WTC11 (cell line): Measurements from ENCODE around the gene PRKCE. TPM values are rescaled to one million over a fixed set of nuclear protein-coding genes. Genes with fewer than 3 reads are reported as not detected.

ENCODE experiments used
- ATAC-seq: fragments of 200-7000 bp; cut with Tn5 transposase; 2 replicates; pipeline ENCODE4 v1.10.0; 2021; ENCODE audit warnings: mild to moderate bottlenecking, moderate library complexity
- CTCF ChIA-PET: fragments of 300-600 bp; sonication (Branson Sonifier 250); formaldehyde crosslinking; loops from one replicate; lab custom pipeline; 2021; ENCODE audit warnings: antibody characterized with exemption; lab: Charles Lee
- POLR2A ChIA-PET: fragments of 350-600 bp; sonication (Branson Sonifier 250); formaldehyde crosslinking; loops from one replicate; lab custom pipeline; 2021; ENCODE audit warnings: antibody characterized with exemption; lab: Charles Lee
- DNase-seq: peaks from one replicate; pipeline ENCODE4 v3.0.0; 2021; ENCODE audit warnings: low spot score
- H3K27ac Mint-ChIP-seq: 2 replicates; pipeline ENCODE4 v1.8.0; 2021; ENCODE audit warnings: mixed read lengths
- H3K27me3 Mint-ChIP-seq: 2 replicates; pipeline ENCODE4 v1.8.0; 2021; ENCODE audit warnings: low read depth, mild to moderate bottlenecking, moderate library complexity, mixed read lengths
- H3K36me3 Mint-ChIP-seq: 2 replicates; pipeline ENCODE4 v1.8.0; 2021; ENCODE audit warnings: mixed read lengths
- H3K4me1 Mint-ChIP-seq: 2 replicates; pipeline ENCODE4 v1.8.0; 2022; ENCODE audit warnings: mixed read lengths
- H3K4me3 Mint-ChIP-seq: 2 replicates; pipeline ENCODE4 v1.8.0; 2021; ENCODE audit warnings: mild to moderate bottlenecking, moderate library complexity, mixed read lengths
- H3K9me3 Mint-ChIP-seq: 2 replicates; pipeline ENCODE4 v1.8.0; 2021; ENCODE audit warnings: mixed read lengths
- ARID4B ChIP-seq: sonication (generic); formaldehyde crosslinking; IDR thresholded peaks from 2 replicates; pipeline ENCODE4 v1.8.0; 2023; ENCODE audit warnings: missing genetic modification reagents, mild to moderate bottlenecking, borderline replicate concordance
- EMX1 ChIP-seq: fragments of 250-450 bp; sonication (Bioruptor Pico); IDR thresholded peaks from 2 replicates; pipeline ENCODE4 v1.8.0; 2021; ENCODE audit warnings: mild to moderate bottlenecking
- ESRRA ChIP-seq: sonication (generic); formaldehyde crosslinking; IDR thresholded peaks from 2 replicates; pipeline ENCODE4 v1.8.1; 2022; ENCODE audit warnings: mild to moderate bottlenecking, missing genetic modification reagents, borderline replicate concordance
- KAT7 ChIP-seq: sonication (generic); formaldehyde crosslinking; IDR thresholded peaks from 2 replicates; pipeline ENCODE4 v1.8.1; 2023; ENCODE audit warnings: missing genetic modification reagents, mild to moderate bottlenecking, borderline replicate concordance
- MYBL2 ChIP-seq: sonication (generic); formaldehyde crosslinking; IDR thresholded peaks from 2 replicates; pipeline ENCODE4 v1.8.1; 2023; ENCODE audit warnings: mild to moderate bottlenecking, moderate library complexity, missing genetic modification reagents
- NFE2L1 ChIP-seq: sonication (generic); formaldehyde crosslinking; IDR thresholded peaks from 2 replicates; pipeline ENCODE4 v1.8.1; 2023; ENCODE audit warnings: missing genetic modification reagents
- NR1H2 ChIP-seq: sonication (generic); formaldehyde crosslinking; IDR thresholded peaks from 2 replicates; pipeline ENCODE4 v1.9.0; 2021; ENCODE audit warnings: mild to moderate bottlenecking, moderate library complexity, missing genetic modification reagents
- PRDM15 ChIP-seq: sonication (generic); formaldehyde crosslinking; IDR thresholded peaks from 2 replicates; pipeline ENCODE4 v1.8.0; 2022; ENCODE audit warnings: missing genetic modification reagents
- PREB ChIP-seq: sonication (generic); formaldehyde crosslinking; IDR thresholded peaks from 2 replicates; pipeline ENCODE4 v1.8.1; 2022; ENCODE audit warnings: mild to moderate bottlenecking, missing genetic modification reagents, moderate library complexity, borderline replicate concordance
- PRRX2 ChIP-seq: fragments of 250-450 bp; sonication (Bioruptor Pico); IDR thresholded peaks from 2 replicates; pipeline ENCODE4 v1.8.0; 2021; ENCODE audit warnings: mild to moderate bottlenecking
- RORB ChIP-seq: fragments of 250-450 bp; sonication (Bioruptor Pico); IDR thresholded peaks from 2 replicates; pipeline ENCODE4 v1.9.0; 2021; ENCODE audit warnings: mild to moderate bottlenecking
- STAT6 ChIP-seq: sonication (generic); formaldehyde crosslinking; conservative IDR thresholded peaks from 2 replicates; pipeline ENCODE4 v1.8.1; 2023; ENCODE audit warnings: mild to moderate bottlenecking, low read depth, missing genetic modification reagents, moderate library complexity
- TEAD4 ChIP-seq: sonication (generic); formaldehyde crosslinking; IDR thresholded peaks from 2 replicates; pipeline ENCODE4 v1.8.0; 2022; ENCODE audit warnings: mild to moderate bottlenecking, missing genetic modification reagents
- ZBTB21 ChIP-seq: sonication (generic); formaldehyde crosslinking; IDR thresholded peaks from 2 replicates; pipeline ENCODE4 v1.8.1; 2023; ENCODE audit warnings: mild to moderate bottlenecking, missing genetic modification reagents, borderline replicate concordance
- ZNF138 ChIP-seq: sonication (generic); formaldehyde crosslinking; conservative IDR thresholded peaks from 2 replicates; pipeline ENCODE4 v1.8.1; 2022; ENCODE audit warnings: mild to moderate bottlenecking, moderate library complexity, missing genetic modification reagents
- ZNF423 ChIP-seq: fragments of 250-450 bp; sonication (Bioruptor Pico); IDR thresholded peaks from 2 replicates; pipeline ENCODE4 v2.1.2; 2022; ENCODE audit warnings: mild to moderate bottlenecking, moderate library complexity
- ZNF532 ChIP-seq: fragments of 250-450 bp; sonication (Bioruptor Pico); IDR thresholded peaks from 2 replicates; pipeline ENCODE4 v1.9.0; 2021; ENCODE audit warnings: mild to moderate bottlenecking, borderline replicate concordance
- total RNA-seq: library from RNA; stranded (reverse); gene quantifications from 3 replicates; pipeline ENCODE4 v1.2.3, GENCODE V29; 2021
- TF ChIP-seq, protein P1 (sequence below): fragments of 200-600 bp; IDR thresholded peaks from 2 replicates; pipeline ENCODE4 v1.8.0; 2022; ENCODE audit warnings: antibody characterized with exemption
- TF ChIP-seq, protein P2 (sequence below): fragments of 250-450 bp; sonication (Bioruptor Pico); IDR thresholded peaks from 2 replicates; pipeline ENCODE4 v2.1.2; 2022; ENCODE audit warnings: mild to moderate bottlenecking, moderate library complexity

Gene PRKCE
- total RNA-seq, 1 experiment from 2014 or later: 5.8 TPM

DNA sequence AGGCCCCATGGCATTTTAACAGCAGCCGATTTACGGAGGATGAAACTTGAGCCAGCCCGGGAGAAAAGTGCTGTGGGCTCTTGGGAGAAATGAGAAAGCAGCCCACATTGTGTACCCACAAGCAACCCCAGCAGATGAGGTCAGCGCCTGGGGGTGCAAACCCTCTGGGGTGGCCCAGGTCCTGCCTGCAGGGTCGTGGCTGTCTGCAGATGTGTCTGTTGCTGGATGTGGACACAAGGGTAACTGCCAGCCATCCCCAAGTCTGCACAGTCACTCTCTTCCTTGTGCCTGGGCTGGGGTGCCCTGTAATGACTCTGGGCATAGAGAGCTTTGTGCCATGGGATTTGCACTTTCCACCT lies 170.8 kb downstream of the PRKCE start:
- POLR2A ChIA-PET: no interaction called here
- TF ChIP-seq, protein P1, sequence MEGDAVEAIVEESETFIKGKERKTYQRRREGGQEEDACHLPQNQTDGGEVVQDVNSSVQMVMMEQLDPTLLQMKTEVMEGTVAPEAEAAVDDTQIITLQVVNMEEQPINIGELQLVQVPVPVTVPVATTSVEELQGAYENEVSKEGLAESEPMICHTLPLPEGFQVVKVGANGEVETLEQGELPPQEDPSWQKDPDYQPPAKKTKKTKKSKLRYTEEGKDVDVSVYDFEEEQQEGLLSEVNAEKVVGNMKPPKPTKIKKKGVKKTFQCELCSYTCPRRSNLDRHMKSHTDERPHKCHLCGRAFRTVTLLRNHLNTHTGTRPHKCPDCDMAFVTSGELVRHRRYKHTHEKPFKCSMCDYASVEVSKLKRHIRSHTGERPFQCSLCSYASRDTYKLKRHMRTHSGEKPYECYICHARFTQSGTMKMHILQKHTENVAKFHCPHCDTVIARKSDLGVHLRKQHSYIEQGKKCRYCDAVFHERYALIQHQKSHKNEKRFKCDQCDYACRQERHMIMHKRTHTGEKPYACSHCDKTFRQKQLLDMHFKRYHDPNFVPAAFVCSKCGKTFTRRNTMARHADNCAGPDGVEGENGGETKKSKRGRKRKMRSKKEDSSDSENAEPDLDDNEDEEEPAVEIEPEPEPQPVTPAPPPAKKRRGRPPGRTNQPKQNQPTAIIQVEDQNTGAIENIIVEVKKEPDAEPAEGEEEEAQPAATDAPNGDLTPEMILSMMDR: no peak
- TF ChIP-seq ZNF138 (no peak), ZBTB21 (CRISPR knock-in tag) (no peak), TEAD4 (CRISPR knock-in tag) (no peak), ESRRA (no peak), STAT6 (no peak), PREB (CRISPR knock-in tag) (no peak), RORB (CRISPR knock-in tag) (no peak), EMX1 (CRISPR knock-in tag) (no peak), ZNF532 (CRISPR knock-in tag) (no peak), NR1H2 (CRISPR knock-in tag) (no peak), NFE2L1 (CRISPR knock-in tag) (no peak), ZNF423 (CRISPR knock-in tag) (no peak), ARID4B (CRISPR knock-in tag) (no peak), PRRX2 (CRISPR knock-in tag) (no peak), KAT7 (CRISPR knock-in tag) (no peak), MYBL2 (CRISPR knock-in tag) (no peak), PRDM15 (CRISPR knock-in tag) (no peak)
- TF ChIP-seq, protein P2, sequence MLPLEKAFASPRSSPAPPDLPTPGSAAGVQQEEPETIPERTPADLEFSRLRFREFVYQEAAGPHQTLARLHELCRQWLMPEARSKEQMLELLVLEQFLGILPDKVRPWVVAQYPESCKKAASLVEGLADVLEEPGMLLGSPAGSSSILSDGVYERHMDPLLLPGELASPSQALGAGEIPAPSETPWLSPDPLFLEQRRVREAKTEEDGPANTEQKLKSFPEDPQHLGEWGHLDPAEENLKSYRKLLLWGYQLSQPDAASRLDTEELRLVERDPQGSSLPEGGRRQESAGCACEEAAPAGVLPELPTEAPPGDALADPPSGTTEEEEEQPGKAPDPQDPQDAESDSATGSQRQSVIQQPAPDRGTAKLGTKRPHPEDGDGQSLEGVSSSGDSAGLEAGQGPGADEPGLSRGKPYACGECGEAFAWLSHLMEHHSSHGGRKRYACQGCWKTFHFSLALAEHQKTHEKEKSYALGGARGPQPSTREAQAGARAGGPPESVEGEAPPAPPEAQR (CRISPR knock-in tag): no peak

More for the DNA sequence above, 170.8 kb downstream of the PRKCE start:
- DNase-seq (no peak), ATAC-seq (no peak)
- Mint-ChIP-seq H3K27me3 (no peaks in the 10 kb centered on the region; the same call in 1 of the 2 replicates), H3K9me3 (no peaks in the 10 kb centered on the region), H3K27ac (no peak overlapping the region), H3K4me3 (no peak overlapping the region), H3K4me1 (peaks cover 22% of the 10 kb centered on the region), H3K36me3 (no peaks in the 10 kb centered on the region)
- CTCF ChIA-PET: interaction anchor here (0.6 to 1.1 kb wide), 3 partner anchors 43 to 224 kb away, joined by 3 read pairs; no protein-coding TSS in a partner anchor
